Cardiac muscle cell (in vitro differentiated cells and primary cell): ENCODE data around the gene HPGDS. TPM values are rescaled to one million over a fixed set of nuclear protein-coding genes. Genes with fewer than 3 reads are reported as not detected.
"Not testable (repeated sequence)": the region's sequence is repeated elsewhere in the genome, so short reads cannot be mapped to it uniquely, and the experiment has no call there.

Experiments used
- DNase-seq, 2 donors: peaks; one replicate each; pipeline versions ENCODE4 v3.0.0 to v3.0.0-alpha.2; 2010 to 2017; ENCODE audit warnings: low read depth in 1 of 2, low spot score in 1 of 2
- H3K27ac ChIP-seq: fragments of 200-600 bp; sonication (generic); 2 replicates; pipeline ENCODE4 v1.5.1; 2016
- H3K27me3 ChIP-seq: fragments of 200-600 bp; sonication (generic); 2 replicates; pipeline ENCODE4 v1.6.0; 2016; ENCODE audit warnings: control low read depth
- H3K36me3 ChIP-seq: fragments of 200-600 bp; sonication (generic); 2 replicates; pipeline ENCODE4 v1.5.1; 2016; ENCODE audit warnings: control low read depth
- H3K4me1 ChIP-seq: fragments of 200-600 bp; sonication (generic); 2 replicates; pipeline ENCODE4 v1.8.1; 2017; ENCODE audit warnings: low read depth, mild to moderate bottlenecking, mixed run types
- H3K4me3 ChIP-seq: fragments of 200-600 bp; sonication (generic); 2 replicates; pipeline ENCODE4 v1.5.1; 2016; ENCODE audit warnings: mild to moderate bottlenecking
- H3K9me3 ChIP-seq: fragments of 200-600 bp; sonication (generic); 2 replicates; pipeline ENCODE4 v1.5.1; 2017; ENCODE audit warnings: low read depth, mild to moderate bottlenecking, control low read depth
- CTCF ChIP-seq: IDR thresholded peaks from 2 replicates; pipeline ENCODE4 v1.5.1; 2012; ENCODE audit warnings: low read depth, mild to moderate bottlenecking, low read length
- polyA plus RNA-seq: library from polyadenylated mRNA; unstranded; fragments of >200 nt; fragmentation: Nextera tagmentation; extraction: Ambion mirVana; gene quantifications from 2 replicates; pipeline ENCODE4 v1.2.1, GENCODE V29; 2016
- total RNA-seq: library from RNA; depleted of rRNA; stranded (reverse); fragments of >200 nt; gene quantifications from 2 replicates; pipeline ENCODE4 v1.2.3, GENCODE V29; 2016

Gene HPGDS
- not detected in 2 replicates for total RNA-seq
- polyA plus RNA-seq, result 0.35 TPM in 1 of 2 replicates, not detected in the other

GRCh38 chr4:94342694-94343093, at the start of gene HPGDS:
TSS of gene HPGDS (minus strand) at chr4:94342836. CDS start at chr4:94334629, 8,207 bp downstream.
- Histone ChIP-seq H3K4me3 (no peak within 1 kb of the TSS), H3K9me3 (no peaks in the 10 kb centered on the region), H3K27ac (no peak within 1 kb of the TSS), H3K36me3 (no peaks in the 10 kb centered on the region), H3K27me3 (no peaks in the 10 kb centered on the region), H3K4me1 (no peaks in the 10 kb centered on the region)
- TF ChIP-seq CTCF, result no peak
- DNase-seq, result no peak

GRCh38 chr4:94390804-94391410, 48.3 kb upstream of the HPGDS start:
- H3K27ac ChIP-seq, result no peak overlapping the region
- no peaks in the 10 kb centered on the region for H3K36me3 ChIP-seq
- H3K4me1 ChIP-seq, result no peaks in the 10 kb centered on the region
- no peak overlapping the region for H3K4me3 ChIP-seq
- peak; percentile 54 for TF ChIP-seq CTCF
- DNase-seq, result peak in 1 of 2 donors; percentile 25
- H3K9me3 ChIP-seq, result no peaks in the 10 kb centered on the region
- no peaks in the 10 kb centered on the region for H3K27me3 ChIP-seq

- Histone ChIP-seq H3K4me1 (no peaks in the 10 kb centered on the region), H3K27me3 (no peaks in the 10 kb centered on the region), H3K9me3 (no peaks in the 10 kb centered on the region), H3K27ac (no peak overlapping the region), H3K4me3 (no peak overlapping the region), H3K36me3 (no peaks in the 10 kb centered on the region)
- TF ChIP-seq CTCF, result no peak
- no peak for DNase-seq
These were observed 47.1 kb upstream of the HPGDS start for GRCh38 chr4:94389595-94390267.

GRCh38 chr4:94387965-94388364, 45.3 kb upstream of the HPGDS start:
- not testable (repeated sequence) for H3K27ac ChIP-seq, DNase-seq, H3K4me1 ChIP-seq, H3K27me3 ChIP-seq, H3K4me3 ChIP-seq, H3K9me3 ChIP-seq, H3K36me3 ChIP-seq

GRCh38 chr4:94385452-94385851, 42.8 kb upstream of the HPGDS start:
- not testable (repeated sequence) for H3K9me3 ChIP-seq, H3K27ac ChIP-seq, DNase-seq, H3K27me3 ChIP-seq, H3K4me1 ChIP-seq, H3K36me3 ChIP-seq, H3K4me3 ChIP-seq

GRCh38 chr4:94382891-94383290, 40.3 kb upstream of the HPGDS start:
- not testable (repeated sequence) for DNase-seq, H3K27ac ChIP-seq, H3K27me3 ChIP-seq, H3K36me3 ChIP-seq, H3K4me3 ChIP-seq, H3K4me1 ChIP-seq, H3K9me3 ChIP-seq

- Histone ChIP-seq H3K36me3 (no peaks in the 10 kb centered on the region), H3K9me3 (no peaks in the 10 kb centered on the region), H3K27me3 (no peaks in the 10 kb centered on the region), H3K27ac (no peak overlapping the region), H3K4me1 (no peaks in the 10 kb centered on the region), H3K4me3 (no peak overlapping the region)
- peak in 1 of 2 donors; percentile 27 for DNase-seq
- TF ChIP-seq CTCF, result no peak
These were observed 35.4 kb upstream of the HPGDS start for GRCh38 chr4:94378047-94378446.
